GM18873 (cell line): ENCODE measurements around the gene SPDYC.

Source experiments
- ATAC-seq: cut with Tn5 transposase; IDR thresholded peaks from one replicate; pipeline ENCODE4 v1.9.1; 2021; ENCODE audit warnings: mild to moderate bottlenecking, moderate library complexity, moderate number of reproducible peaks; ENCODE audit not compliant: unreplicated experiment, low FRiP score

SPDYC gene

DNA sequence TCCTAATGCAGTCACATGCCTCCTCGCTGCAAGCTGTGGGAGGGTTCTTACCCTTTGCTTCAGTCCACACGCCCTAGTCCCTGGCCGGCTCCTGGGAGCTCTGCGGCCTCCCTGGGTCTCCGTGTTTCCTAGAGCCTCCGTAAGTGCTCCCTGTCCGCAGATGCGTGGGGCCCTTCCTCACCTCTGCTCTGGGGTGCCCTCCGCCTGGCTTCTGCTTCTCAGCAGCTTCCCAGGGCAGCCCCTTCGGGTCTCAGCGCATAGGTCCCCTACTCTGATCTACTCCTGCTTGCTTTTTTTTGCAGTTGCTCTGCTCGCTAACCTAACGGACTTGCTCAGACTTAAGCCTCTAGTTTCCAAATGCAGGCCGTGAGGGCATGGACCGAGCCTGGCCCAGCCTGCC lies 34.1 kb downstream of the SPDYC start:
- no peak for ATAC-seq

DNA sequence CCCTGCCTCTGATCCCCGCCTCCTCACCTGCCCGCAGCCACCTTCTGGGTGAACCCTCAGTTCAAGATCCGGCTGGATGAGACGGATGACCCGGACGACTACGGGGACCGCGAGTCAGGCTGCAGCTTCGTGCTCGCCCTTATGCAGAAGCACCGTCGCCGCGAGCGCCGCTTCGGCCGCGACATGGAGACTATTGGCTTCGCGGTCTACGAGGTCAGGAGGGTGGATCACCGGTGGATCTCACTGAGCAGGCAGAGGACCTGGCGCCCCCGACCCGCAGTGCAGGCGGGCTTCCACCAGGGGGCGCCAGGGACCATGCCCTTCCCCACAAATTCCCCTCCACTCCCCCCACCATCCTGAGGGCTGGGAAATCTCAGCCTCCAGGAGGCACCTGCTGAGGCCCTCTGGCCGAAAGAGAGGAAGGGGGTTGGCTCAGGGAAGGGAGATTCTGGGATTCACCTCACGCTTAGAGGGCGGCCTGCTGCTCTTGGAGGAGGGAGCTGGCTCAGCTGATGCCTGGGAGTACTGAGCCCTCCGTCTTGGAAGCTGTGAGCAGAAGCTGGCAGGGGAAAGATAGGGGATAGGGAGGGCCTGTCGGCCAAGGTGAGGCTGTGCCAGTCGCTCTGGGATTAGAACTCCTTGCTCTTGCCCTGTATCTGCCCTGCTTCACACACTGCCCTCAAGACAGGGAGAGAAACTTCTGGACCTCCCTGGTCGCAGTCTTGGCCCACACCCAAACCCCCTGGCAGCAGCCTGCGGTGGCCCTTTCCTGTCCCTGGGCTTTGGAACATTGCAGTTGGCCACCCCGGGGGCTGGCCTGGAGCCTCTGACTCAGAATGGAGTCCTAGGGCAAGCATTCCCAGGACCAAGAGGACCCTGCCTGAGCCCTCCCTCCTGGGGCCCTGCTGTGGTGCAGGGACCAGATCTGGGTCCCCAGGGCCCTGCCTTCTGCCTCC lies 34.9 kb downstream of the SPDYC start:
- ATAC-seq = no peak

DNA sequence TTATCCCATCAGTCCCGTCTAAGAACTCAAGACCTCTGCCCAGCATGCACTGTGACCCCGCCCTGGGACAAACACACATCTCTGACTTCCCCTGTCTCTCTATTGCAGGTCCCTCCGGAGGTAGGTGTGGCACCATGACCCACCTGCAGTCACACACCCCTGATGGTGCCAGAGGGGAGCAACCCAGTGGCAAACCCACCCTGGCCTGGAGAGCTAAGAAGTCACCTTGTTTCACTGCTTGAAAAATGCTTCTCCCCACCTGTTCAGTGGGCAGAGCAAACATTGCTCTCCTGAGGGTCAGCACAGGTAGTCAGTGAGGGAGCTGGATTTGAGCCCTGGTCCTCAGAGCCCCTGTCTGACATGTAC lies 35.6 kb downstream of the SPDYC start:
- no peak for ATAC-seq

DNA sequence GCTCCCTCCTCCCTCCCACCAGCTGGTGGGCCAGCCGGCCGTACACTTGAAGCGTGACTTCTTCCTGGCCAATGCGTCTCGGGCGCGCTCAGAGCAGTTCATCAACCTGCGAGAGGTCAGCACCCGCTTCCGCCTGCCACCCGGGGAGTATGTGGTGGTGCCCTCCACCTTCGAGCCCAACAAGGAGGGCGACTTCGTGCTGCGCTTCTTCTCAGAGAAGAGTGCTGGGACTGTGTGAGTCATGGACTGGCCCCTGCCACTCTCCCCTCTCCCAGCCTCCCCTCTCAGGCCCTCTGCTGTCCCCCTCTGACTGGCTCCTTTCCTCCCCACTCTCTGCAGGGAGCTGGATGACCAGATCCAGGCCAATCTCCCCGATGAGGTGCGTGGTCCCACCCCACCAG lies 36.4 kb downstream of the SPDYC start:
- no peak for ATAC-seq

DNA sequence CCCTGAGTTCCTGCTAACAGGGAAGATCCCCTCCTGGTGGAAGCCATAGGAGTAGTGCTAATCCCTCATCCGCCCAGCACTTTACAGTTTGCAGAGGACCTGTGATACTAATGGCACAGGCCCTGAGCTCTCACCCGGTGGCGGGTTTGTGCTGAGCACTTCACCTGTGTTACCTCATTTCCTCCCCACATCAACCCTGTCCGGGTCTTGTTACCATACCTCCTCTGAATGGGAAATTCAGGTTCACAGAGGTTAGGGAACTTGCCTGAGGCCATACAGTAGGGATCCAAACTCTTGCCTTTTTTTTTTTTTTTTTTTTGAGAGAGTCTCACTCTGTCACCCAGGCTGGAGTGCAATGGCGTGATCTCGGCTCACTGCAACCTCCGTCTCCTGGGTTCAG lies 36.9 kb downstream of the SPDYC start:
- ATAC-seq = no peak

DNA sequence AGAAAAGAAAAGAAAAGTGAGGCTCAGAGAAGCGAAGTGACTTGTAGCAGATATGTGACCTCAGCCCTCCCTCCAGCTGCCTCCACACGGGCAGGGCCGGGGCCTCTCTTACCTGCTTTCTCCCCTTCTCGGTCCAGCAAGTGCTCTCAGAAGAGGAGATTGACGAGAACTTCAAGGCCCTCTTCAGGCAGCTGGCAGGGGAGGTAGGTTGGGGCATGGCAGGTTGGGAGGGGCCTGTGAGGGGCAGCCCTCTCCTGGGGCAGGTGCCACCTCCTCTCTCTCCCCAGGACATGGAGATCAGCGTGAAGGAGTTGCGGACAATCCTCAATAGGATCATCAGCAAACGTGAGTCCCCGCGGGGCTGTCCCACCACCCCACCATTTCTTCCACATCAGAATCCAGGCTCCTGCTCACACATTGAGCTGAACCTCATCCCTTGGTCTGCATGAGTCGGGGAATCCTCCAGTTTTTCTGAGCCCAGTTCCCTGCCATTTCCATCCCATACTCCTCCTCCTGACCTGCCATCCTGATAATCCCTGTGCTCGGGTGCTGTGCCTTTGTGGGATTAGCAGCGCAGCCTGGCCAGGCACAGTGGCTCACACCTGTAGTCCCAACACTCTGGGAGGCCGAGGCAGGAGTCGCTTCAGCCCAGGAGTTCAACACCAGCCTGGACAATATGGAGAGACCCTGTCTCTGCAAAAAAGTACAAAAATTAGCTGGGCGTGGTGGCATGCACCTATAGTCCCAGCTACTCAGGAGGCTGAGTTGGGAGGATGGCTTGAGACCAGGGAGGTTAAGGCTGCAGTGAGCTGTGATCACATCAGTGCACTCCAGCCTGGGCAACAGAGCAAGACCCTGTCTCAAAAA lies 38.1 kb downstream of the SPDYC start:
- ATAC-seq = no peak

DNA sequence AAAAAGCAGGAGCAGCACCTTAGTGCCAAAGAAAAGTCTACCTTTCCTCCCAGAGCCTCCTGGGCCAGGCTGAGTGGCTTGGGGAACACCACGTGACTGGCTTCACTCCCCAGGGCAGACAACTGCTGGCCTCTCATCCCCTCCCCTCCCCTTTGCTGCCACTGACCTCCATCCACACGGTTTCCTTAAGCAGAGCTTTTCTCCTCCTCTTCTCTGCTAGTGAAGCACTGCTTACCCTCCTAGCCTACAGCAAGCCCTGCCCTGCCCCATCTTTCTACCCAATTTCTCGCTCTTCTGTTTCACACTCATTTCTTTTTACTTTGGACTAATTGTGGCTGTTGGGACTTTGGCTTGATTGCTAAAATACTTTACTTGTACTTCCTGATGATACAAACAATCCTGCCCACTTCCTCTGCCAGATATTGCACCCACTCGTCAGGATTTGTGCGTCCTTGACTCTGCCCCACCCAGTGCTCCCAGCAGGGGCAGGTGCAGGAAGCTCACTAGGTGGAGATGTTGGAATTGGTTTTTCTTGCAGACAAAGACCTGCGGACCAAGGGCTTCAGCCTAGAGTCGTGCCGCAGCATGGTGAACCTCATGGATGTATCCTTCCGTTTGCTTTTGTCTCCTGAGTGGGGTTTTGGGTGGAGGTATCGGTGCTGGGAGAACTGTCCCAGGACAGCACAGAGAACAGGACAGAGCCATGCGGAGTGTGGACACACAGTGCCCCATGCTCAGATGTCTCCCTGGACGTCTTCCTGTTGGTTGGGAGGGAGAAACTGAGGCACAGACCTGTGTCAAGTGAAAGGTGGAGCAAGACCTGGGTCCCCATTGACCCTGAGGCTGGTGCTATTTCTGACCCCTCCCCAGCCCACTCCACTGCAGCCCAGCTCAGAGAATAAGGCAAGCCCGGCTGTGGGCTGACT lies 39.0 kb downstream of the SPDYC start:
- ATAC-seq = no peak

DNA sequence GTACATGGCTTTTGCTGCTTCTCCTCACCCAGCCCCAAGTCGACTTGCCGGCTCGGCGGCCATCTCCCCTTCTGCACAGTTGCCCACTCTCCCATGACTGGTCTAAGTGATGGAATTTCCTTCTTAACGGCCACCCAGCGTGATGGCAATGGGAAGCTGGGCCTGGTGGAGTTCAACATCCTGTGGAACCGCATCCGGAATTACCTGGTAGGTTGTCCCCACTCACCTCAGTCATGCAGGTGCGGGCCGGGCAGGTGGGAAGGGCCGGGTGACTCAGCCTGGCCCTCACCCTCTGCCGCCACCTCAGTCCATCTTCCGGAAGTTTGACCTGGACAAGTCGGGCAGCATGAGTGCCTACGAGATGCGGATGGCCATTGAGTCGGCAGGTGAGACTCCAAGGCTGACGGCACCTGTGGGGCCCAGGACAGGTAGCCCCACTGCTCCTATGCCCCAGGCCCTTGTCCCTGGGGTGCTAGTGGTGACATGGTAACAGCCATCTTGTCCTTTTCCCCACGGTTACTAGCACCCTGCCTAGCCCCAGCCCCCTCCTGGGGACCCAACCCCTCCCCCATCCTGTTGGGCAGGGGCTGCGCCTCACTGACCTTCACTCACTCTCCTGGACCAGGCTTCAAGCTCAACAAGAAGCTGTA lies 39.8 kb downstream of the SPDYC start:
- ATAC-seq = no peak

DNA sequence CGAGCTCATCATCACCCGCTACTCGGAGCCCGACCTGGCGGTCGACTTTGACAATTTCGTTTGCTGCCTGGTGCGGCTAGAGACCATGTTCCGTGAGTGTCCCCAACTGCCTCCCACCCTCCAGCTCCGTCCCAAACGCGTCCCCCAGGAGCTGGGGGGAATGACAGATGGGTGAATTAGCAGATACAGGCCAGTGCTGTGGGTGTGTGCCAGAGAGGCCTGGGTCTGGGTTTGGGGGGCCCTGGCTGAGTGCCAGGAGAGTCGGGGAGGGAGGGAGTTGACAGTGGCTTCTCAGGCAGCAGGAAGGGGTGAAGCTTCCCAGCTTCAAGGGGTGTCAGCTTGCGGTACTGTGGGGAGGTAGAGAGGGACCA lies 40.3 kb downstream of the SPDYC start:
- ATAC-seq = no peak

DNA sequence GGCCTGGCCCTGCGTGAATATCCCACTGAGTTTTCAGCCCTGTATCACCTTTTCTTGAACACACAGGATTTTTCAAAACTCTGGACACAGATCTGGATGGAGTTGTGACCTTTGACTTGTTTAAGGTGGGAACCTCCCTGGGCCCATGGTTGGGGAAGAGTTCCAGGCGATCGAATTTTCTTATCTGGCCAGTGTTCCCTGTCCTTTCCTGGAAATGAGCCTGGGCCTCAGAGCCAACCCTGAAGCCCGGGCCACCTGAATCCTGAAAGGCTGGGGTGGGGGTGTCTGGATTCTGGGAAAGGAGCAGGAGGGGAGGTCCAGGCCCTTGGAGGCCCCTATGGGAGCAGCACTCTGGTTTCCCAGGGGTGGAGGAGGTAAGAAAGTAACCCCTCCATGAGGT lies 40.7 kb downstream of the SPDYC start:
- ATAC-seq = no peak

DNA sequence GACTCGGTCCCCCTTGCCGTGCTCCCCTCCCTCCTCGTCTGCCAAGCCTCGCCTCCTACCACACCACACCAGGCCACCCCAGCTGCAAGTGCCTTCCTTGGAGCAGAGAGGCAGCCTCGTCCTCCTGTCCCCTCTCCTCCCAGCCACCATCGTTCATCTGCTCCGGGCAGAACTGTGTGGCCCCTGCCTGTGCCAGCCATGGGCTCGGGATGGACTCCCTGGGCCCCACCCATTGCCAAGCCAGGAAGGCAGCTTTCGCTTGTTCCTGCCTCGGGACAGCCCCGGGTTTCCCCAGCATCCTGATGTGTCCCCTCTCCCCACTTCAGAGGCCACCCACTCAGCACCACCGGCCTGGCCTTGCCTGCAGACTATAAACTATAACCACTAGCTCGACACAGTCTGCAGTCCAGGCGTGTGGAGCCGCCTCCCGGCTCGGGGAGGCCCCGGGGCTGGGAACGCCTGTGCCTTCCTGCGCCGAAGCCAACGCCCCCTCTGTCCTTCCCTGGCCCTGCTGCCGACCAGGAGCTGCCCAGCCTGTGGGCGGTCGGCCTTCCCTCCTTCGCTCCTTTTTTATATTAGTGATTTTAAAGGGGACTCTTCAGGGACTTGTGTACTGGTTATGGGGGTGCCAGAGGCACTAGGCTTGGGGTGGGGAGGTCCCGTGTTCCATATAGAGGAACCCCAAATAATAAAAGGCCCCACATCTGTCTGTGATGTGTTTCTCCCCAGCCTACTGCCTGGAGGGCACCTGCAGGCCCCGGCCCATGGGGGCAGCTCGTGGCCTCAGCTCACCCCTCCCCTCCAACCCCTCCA lies 41.5 kb downstream of the SPDYC start:
- ATAC-seq = no peak

DNA sequence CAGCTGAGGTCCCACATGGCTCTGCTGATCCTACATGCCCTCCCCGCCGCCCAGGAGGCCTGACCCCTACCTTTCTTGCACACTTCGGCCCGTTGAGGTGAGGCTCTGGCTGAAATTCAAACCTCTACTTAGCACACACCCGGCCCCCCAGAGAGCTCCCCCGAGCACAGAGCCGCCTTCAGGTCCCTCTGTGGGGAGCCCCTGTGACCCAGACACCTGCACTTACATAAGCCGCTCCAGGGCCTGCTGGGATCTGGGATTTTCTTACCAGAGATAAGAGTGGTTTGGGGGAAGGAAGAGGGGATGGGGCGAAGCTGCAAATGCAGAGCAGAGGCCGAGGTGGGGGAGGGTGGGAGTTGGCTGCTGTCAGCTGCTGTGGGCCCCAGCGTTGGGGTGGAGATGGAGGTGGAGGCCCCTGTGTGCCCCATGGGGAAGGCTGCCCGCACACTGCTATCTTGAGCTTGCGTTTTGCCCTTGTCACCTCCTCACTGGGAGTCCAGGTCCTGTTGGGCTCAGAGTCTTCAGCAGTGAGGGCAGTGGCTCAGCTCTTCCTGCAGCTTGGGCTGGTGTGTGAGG lies 42.3 kb downstream of the SPDYC start:
- ATAC-seq = no peak

DNA sequence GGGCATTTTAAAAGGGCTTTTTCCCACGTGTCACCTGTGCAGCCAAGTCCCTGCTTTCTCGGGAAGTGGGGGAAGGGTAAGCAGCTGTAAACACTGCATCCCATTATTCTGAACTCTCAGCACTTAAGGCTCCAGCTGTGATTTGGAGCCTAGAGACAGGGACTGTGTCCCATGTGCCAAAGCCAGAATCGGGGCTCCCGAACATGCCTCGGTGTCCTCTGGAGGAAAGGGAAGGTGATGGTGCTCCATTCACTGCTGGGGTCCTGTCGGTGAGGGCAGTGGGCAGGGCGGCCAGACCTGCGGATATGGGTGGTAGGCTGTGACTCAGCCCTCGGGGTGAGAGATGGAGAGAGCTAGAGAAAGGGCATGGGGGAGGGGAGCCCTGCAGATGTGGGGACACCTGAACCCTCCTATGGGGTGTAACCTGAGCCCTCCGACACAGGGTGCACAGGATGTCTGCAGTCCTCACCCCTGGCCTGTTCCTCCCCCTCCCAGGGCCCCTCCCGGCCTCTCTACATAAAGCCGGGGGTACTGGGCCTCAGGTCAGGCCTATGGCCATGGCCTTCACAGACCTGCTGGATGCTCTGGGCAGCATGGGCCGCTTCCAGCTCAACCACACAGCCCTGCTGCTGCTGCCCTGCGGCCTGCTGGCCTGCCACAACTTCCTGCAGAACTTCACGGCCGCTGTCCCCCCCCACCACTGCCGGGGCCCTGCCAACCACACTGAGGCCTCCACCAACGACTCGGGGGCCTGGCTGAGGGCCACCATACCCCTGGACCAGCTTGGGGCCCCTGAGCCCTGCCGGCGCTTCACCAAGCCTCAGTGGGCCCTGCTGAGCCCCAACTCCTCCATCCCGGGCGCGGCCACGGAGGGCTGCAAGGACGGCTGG lies 43.5 kb downstream of the SPDYC start:
- ATAC-seq = no peak

DNA sequence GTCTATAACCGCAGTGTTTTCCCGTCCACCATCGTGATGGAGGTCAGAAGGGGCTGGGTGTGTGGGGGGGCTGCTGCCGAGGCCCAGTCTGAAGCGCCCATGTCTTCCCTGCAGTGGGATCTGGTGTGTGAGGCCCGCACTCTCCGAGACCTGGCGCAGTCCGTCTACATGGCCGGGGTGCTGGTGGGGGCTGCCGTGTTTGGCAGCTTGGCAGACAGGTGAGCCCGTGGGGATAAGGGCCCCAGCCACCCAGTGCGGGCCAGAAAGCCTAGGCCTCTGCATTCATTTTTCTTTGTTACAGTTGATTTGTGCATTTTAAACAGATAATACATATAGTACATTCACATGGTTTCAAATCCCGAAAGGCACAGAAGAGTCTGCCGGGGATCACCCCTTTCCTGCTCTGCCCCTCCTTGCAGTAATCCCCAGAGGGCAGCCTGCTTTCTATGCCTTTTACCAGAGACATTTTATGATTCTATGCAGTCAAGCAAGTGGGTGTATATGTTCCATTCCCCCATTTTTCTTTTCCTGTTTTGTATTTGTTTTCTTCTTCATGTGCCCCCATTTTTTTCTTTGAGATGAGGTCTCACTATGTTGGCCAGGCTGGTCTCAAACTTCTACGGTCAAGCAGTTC lies 44.3 kb downstream of the SPDYC start:
- ATAC-seq = no peak

DNA sequence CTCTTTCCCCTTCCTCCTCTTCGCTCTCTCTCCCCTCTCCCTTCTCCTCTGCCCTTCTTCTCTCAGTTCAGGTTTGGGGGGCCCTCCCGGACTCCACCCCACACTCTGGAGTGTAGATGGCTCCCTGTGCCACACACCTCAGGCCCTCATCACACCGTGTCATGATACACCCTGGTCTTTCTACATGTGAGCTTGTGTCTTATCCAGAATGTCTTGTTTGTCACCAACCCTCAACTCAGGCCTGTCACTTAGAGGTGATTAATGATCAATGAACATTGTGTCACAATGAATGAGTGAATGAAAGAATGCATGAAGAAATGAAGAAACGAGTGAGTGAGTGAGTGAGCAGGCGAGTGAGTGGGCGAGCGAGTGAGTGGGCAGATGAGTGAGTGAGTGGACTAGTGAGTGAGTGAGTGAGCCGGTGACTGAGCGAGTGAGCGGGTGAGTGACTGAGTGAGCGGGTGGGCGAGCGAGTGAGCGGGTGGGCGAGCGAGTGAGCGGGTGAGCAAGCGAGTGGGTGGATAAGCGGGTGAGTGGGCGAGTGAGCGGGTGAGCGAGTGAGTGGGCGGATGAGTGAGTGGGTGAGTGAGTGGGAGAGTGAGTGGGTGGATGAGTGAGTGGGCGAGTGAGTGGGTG lies 45.5 kb downstream of the SPDYC start:
- ATAC-seq = no peak

DNA sequence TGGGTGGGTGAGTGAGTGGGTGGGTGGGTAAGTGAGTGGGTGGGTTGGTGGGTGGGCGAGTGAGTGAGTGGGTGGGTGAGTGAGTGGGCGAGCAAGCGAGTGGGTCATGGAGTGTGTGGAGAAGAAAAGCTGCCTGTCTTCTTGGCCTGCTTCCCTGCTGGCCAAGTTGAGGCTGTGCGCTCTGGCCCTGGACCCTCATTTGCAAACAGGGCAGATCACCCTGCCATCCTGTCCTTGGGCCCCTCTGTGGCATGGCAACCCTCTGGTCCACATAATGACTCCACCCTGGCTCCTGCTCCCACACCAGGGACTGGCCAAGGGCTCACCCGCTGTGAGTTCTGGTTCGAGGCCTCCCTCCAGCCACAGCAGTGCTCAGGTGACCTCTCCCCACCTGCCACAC lies 46.8 kb downstream of the SPDYC start:
- ATAC-seq = no peak
